HS-27A (cell line): ENCODE data around the gene PGBD5.

Experiments used
- DNase-seq: peaks from one replicate; pipeline ENCODE4 v3.0.0-alpha.2; 2012; ENCODE audit warnings: low read depth, missing footprints

The PGBD5 gene

DNA sequence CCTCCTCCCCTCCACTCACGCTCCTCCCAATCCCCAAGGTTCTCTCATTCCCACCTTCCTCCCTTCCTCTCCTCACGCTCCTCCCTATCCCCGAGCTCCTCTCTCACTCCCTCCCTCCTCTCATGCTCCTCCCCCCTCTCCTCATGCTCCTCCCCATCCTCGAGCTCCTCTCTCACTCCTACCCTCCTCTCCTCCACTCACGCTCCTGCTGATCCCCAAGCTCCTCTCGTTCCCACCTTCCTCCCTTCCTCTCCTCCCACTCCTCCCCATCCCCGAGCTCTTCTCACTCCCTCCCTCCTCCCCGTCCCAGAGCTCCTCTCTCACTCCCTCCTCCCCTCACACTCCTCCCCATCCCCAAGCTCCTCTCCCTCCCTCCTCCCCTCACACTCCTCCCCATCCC lies 31.4 kb downstream of the PGBD5 start:
- no peak for DNase-seq

- no peak for DNase-seq
Measured at GRCh38 chr1:230394134-230394533, 32.0 kb downstream of the PGBD5 start.

DNA sequence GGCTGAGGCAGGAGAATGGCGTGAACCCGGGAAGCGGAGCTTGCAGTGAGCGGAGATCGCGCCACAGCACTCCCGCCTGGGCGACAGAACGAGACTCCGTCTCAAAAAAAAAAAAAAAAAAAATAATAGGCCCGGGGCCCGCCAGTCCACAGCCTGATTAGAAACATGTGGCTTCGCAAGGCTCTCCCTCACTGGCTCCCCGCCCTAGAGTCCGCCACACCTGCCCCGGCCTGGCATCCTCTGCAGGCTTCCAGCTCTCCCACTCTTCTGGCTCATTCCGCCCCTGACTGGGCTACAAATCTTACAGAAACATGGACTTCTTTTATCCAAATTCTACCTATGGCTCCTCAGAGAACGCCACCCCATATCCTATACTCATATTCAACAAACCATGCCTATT lies 32.4 kb downstream of the PGBD5 start:
- no peak for DNase-seq

DNA sequence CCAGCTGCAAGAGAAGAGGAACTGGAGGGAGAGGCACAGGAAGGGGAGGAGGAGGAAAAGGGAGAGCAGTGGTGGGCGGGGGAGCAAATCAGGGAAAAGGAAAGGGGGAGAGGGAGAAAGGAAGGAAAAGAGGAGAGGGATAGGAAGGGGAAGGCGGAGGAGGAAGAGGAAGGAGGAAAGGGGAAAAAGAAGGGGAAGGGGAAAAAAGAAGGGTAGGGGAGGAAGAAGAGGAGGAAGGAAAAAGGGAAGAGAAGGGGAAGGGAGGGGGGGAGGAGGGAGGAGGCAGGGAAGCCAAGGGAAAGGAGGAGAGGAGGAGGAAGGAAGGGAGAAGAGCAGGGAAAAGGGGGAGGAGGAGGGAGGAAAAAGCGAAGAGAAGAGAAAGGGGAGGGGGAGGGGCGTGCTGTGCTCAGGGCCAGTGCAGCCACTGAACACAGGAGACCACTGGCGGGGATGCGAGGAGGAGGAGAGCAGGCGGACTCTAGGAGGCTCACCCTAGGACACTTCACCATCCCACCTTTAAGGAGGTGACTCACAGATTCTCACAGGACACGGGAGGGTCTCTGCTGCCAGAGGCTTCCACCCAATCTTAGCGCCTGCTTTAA lies 33.1 kb downstream of the PGBD5 start:
- DNase-seq, result no peak

GRCh38 chr1:230392536-230392909 lies 33.6 kb downstream of the PGBD5 start:
- DNase-seq, result no peak

GRCh38 chr1:230391776-230392535 lies 34.2 kb downstream of the PGBD5 start:
- DNase-seq, result no peak

DNA sequence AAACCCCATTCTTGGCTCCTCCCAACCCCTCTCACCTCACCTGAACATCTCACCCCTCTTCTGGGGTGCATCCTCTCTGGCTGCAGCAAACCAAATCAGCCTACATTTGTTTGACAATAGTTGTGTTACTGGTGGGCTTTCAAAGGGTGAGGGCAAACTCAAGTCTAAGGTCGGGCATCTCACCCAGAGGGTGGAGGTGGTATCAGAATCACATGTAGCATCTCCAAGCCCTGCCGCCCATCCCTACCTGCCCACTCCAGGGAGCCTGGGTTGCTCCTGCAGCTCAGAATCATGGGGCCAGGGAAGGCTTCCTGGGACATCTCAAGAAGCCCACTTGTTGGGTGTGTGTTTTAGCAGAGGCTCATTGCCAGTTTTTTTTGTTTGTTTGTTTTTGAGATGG lies 35.8 kb downstream of the PGBD5 start:
- no peak for DNase-seq

- DNase-seq, result no peak
Measured at GRCh38 chr1:230387876-230388275, 38.3 kb downstream of the PGBD5 start.

- no peak for DNase-seq
Measured at GRCh38 chr1:230387296-230387695, 38.8 kb downstream of the PGBD5 start.

GRCh38 chr1:230386637-230387262 lies 39.4 kb downstream of the PGBD5 start:
- DNase-seq, result no peak

DNA sequence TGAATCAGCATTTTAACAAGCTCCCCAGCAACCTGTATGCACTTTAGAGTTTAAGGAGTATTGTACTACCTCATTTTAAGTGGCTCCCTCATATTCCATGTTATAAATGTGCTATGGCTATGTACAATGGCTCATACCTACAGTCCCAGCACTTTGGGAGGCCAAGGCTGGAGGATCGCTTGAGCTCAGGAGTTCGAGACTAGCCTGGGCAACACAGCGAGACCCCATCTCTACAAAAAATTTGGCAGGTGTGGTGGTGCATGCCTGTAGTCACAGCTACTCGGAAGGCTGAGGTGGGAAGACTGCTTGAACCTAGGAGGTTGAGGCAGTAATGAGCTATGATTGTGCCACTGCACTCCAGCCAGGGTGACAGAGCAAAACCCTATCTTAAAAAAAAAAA lies 40.2 kb downstream of the PGBD5 start:
- DNase-seq, result no peak

DNA sequence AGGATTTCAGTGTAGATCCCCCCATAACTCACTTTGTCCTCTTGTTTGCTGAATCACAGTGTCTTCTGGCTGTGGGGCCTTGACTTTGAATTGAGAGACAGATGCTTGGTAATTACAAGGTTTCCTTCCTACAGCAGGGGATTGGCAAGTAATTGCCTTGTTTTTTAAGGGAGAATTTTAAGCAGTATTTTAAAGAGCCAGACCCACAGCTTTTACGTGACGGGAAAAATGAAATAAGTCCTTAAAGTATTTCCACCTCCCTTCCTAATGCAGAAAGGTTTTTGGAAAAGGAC lies 41.0 kb downstream of the PGBD5 start:
- DNase-seq, result no peak

- no peak for DNase-seq
Measured at GRCh38 chr1:230384380-230385157, 41.6 kb downstream of the PGBD5 start.

DNA sequence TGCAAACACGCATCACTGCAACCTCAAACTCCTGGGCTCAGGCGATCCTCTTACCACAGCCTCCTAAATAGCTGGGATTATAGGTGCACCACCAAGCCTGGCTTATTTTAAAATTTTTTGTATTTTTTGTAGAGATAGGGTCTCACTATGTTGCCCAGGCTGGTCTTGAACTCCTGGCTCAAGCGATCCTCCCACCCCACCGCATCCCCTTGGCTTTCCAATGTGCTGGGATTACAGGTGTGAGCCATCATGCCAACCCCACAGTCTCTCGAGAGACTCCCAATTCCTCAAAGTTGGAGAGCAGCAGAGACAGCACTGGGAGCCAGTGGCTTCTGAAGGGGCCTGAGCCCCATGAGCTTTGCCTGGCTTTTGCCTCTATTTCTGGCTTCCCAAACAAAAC lies 42.7 kb downstream of the PGBD5 start:
- no peak for DNase-seq

DNA sequence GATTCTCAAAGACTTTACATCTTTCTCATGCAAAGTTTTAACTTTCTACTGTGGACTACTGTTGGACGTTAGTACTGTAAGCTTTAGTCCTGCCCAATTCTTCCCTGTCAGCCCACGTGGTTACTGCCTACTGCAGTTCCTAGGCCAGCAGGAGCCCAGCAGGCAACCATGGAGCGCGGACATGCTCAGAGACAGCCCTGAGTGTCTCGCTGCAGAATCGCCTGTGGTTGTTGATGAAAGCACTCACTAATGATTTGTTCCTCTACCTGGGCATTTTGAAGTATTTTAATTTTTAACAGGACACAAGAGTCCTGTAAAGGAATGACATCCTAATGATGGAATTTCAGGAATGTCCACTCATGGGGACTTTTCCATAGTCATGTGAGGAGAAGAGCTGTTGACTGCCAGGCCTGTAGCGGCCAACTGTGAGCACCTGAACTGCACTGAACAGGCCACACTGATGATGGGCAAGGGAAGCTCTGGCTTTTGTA lies 44.1 kb downstream of the PGBD5 start:
- no peak for DNase-seq

DNA sequence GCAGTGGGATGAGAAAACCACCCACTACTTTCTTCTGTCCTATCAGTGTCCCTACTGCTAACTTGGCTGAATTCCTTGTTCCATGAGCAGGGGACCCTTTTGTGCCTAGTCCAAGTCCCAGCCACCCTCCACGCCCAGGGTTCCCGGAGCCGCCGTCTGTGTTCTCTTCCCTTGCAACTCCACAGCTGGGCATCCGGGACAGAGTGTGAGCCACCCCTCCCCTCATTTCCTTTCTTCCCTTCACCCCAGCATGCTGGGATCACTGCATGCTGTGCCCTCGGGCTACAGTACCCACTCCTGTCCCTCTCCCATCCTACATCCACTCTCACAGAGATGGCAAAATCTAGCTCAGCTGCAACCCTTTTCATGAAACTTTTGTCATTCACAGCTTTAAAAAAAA lies 44.5 kb downstream of the PGBD5 start:
- DNase-seq, result no peak

DNA sequence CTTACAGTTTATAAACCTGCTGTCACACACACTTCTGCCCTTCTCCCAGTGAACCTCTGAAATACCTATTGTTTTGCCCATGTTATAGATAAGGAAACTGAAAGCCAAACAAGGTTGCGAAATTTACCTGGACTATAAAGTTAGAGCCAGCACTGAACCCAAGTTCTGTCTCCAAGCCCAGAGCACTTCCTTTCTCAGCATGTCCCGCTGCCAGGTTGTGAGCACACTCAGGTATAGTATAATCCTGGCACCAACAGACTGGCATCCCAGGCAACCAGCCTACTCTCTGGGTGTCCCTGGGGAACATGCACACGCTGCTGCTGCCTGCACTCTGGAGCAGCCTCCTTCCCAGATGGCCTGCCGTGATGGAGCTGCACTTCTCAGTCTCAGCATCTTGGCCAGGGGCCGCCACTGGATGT lies 45.1 kb downstream of the PGBD5 start:
- no peak for DNase-seq

DNA sequence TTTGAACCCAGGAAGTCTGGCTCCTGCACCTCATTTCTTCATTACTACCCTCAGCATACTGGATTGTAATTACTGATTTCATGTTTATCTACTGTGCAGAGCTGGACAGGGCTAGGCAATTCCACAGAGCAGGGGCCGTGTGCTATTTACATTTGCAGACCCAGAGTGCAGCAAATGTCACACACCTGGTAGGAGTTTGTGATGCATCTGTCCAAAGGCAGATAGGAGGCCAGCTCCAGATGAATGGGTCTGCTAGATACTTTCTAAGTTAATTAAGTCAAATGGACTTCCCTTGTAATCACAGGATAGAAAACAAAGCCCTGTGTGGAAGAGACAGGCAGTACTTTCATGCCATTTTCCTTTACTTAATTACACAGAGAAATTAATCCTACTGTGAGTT lies 46.2 kb downstream of the PGBD5 start:
- no peak for DNase-seq

DNA sequence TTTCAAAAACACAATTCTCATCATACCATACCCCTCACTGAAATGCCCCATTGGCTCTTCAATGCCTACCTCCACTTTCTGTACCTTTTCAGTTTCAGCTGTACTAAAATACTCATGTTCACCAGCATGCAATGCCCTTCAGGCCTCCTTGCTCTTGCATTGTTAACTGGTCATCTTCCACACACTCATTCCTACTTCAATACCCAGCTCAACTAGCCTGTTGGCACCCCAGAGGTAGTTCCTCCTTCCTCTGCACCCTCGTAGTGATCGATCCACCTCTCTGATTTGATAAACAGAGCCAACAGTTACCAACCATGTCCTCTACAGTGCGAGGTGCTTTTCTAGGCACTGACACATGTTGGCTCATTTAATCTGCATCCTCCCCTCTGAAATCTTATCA lies 46.7 kb downstream of the PGBD5 start:
- no peak for DNase-seq

DNA sequence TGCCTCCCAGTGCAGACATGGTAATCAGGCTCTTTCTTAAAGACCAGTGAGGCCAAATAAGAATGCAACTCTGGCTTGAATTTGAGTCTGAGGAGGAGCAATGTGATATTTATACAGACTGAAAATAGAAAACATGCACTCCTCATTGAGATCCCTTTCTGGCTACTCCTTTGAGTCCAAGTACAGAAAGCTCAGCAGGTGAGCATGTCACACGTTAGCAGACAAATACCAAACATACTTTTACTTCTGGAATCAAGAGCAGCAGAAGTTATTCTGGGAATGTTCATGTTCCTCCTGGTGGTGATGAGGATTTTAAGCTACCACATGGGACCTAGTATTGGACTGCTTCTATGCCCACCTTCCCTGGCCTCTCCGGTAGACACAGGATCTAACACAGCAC lies 48.3 kb downstream of the PGBD5 start:
- no peak for DNase-seq

DNA sequence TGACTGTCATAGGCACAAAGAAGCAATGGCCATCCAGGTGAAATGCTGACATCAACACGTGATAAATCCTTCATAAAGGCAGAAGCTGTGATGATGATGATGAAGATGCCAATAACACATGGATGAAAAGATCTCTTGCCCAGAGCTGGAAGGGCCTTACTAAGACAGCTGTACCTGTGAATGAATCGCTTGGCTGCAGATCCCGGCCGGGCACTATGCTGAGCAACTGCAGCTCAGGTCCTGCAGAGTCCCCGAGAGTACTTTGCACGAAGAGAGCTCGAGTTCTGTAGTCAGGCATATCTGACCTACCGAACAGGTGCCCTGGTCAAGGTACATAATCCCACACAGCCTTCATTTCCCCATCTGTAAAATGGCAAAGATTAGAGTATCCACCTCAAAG lies 48.8 kb downstream of the PGBD5 start:
- no peak for DNase-seq

DNA sequence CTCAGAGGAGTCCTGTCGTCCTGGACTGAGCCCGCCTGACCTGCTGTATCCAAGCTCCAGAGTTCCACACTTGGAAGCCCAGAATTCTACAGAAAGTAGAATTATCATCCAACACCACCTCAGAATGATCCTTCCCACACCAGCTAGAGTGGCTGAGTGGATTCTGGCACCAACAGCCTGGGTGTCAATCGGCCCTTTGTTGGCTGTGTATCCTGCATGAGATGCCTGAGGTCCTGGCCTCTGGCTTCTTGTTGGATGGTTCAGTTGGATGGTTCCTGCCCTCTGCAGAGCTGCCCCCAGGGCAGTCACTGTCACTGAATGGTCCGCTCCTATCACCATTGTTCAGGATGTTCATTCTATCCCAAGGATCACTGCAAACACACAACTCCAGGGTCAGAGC lies 49.8 kb downstream of the PGBD5 start:
- no peak for DNase-seq

- DNase-seq, result no peak
Measured at GRCh38 chr1:230375780-230376179, 50.4 kb downstream of the PGBD5 start.
